HuH-7.5 (cell line): ENCODE results near the gene MPPED1.

Source experiments
- DNase-seq: peaks from one replicate; pipeline ENCODE4 v3.0.0; 2011; ENCODE audit warnings: low spot score

The MPPED1 gene

DNA sequence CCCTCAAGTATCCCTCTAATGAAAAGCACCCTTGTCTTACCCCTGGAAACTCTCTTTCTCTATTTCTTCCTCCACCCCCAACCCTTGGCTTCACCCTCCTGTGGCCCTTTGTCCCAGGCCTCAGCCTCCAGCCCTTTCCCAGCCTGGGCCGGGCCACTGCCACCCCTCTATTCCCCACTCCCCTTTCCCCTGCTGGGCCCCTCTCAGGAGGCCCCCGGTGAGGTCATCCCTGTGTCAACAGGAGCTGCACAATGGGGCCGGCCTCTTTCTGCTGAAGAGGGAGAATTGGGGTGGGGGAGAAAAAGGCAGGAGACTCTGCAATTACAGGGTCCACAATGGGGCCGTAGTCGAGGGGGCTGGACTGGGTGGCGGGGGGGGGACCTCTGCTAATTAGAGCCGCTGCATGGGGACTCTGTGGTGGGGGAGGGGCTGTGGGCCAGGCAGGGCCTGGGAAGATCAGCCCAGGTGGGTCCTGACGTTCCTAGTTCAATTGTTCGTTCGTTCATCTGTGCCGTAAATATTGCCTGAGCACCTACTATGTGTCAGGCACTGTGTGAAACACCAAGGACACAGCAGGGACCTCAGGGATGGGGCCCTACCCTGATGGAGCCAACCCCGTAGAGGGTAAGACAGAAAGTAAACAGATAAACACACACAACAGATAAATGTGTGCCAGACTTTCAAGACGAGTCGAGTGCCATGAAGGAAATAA, 18.5 kb upstream of the MPPED1 start:
- peak; percentile 64 for DNase-seq

DNA sequence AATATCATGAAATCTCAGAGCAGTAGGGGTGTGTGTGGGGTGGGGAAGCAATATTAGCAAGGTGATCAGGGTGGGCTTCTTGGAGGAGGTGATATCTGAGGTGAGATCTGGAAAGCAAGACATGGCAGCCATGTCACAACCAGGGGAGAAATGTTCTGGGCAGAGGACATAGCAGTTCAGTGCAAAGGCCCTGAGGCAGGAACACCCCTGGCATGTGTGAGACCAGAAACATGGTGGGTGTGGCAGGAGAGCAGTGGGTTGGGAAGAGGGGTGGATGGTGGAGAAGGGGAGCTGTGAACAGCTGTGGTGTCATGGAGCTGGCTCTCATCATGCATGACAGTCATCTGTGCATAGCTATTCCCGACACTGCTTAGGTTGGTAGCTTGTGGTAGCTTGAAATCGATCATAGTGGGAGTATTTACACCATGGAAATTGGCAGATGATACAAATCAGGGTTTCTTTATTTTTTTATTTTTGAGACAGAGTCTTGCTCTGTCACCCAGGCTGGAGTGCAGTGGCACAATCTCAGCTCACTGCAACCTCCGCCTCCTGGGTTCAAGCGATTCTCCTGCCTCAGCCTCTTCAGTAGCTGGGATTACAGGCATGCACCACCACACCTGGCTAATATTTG, 17.9 kb upstream of the MPPED1 start:
- DNase-seq: peak; percentile 4

DNA sequence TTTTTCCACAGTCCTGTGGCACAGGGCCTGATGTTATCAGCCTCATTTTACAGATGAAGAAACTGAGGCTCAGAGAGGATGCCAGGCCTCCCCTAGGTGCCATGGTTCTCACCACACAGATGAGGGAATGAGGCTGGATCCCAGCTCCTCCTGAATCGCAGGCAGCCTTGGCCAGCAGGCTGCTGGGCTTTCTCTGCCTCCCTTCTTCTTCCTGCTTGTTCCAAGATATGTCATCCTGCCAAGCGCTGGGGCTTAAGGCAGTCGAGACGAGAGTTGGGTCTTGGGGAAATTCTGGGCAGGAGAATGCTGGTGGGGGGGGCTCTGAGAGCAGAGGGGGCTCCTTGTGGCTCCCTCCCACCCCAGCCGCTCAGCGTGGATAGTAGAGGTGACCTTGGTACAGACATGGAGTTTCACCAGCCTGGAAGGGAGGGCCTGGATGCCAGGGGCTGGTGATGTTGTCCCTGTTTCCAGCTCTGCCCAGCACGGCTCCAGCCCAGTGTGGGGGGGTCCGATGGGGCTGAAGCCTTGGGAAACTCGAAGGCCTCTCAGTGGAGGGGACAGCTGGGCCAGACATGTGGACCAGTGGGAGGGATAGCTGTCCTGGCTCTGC, 16.6 kb upstream of the MPPED1 start:
- DNase-seq: no peak

DNA sequence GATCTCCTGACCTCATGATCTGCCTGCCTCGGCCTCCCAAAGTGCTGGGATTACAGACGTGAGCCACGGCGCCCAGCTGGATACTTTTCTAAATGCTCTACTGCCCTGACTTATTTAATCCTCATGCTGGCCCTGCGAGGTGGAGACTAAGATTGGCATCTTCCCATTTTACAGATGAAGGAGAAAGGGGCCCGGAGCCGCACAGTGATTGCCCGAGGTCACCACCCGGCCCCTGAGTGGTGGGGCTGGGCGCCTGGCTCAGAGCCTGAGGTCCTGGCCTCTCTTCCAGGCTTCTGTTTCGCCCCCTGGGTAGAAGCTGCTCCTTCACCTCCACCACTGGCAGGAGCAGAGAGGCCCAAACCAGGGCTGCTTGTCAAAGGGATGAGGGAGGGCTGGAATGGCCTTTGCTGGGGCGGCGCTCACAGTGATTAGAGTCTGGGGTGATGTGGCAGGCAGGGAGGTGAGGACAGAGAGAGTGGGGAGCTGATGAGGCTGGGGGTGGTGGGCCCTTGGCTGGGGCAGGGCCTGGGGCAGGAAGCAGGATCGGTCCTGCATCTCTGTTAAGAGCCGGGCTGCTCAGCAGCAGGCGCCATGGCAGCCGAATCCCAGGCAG, 15.4 kb upstream of the MPPED1 start:
- no peak for DNase-seq

DNA sequence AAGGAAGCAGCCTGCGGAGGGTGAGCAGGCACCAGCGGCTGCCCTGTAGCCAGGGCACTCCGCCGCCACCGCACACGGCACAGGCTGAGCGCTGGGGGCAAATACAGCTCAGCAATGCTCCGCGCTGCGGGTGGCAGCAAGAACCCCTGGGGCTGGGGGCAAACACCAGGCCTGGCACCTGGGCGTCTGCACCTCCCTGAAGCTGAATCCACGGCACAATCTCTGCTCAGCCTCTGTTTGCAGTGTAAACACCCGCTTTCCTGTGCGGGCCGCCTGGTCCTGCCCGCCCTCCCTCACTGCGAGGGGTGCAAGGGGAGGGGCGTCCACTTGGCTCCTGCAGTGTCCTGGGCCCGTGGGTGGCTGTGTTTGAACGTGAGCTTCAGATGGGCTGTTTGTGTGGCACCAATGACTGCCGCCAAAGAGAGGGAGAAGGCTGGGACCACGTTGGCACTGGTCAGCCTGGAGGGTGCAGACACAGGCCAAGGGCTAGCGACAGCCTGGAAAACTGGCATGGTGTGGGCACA, 14.8 kb upstream of the MPPED1 start:
- peak; percentile 68 for DNase-seq

DNA sequence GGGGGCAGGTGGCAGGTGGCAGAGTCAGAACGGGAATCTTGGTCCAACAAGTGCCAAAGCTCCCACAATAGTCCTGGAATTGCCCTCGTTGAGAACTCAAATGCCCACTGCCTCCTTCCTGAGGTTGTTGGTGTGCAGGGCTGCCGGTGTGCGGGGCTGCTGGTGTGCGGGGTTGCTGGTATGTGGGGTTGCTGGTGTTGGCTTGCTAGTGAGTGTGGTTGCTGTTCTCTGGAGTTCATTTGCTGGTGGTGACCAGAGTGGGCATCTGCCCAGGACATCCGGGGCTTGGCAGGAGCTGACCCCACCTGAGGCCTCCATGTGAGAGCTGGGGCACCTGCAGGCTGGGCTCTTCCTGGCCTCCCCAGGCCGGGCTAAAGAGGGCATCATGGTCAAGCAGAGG, 14.0 kb upstream of the MPPED1 start:
- DNase-seq: no peak

DNA sequence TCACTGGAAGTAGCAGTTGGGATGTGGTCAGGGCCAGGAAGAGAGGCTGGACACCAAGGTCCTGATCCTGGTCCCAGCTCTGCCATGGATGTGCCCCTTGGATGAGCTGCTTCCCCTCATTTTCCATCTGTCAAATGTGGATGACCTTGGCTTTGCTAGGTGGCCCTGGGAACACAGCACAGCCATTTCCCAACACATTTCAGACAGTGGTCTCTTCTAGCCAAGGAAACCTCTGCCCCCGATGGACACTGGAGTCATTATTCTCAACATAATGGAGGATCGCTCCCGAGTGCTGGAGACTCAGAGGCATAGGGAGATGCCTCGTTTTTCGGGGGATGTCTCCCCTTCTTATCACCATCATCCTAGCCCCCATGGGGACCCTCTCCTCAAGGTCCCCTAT, 13.6 kb upstream of the MPPED1 start:
- no peak for DNase-seq

DNA sequence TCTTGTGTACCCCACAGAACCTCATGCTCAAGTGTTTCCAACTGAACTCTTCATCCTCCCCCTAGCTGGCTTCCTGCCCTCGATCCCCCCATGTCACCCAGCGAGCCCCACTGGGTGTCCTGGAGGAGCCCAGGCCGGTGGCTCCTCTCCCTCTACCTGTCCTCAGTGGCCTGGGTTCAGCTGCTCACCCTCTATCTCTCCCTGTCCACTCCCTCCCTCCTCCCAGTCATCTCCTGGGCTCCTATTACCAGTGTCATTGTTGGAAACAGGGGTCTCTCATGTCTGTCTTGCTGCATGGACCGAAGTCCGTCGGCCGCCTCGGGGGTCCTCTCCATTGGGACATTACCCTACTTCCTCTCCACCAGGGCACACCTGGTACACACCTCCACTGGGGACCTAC, 12.9 kb upstream of the MPPED1 start:
- no peak for DNase-seq

DNA sequence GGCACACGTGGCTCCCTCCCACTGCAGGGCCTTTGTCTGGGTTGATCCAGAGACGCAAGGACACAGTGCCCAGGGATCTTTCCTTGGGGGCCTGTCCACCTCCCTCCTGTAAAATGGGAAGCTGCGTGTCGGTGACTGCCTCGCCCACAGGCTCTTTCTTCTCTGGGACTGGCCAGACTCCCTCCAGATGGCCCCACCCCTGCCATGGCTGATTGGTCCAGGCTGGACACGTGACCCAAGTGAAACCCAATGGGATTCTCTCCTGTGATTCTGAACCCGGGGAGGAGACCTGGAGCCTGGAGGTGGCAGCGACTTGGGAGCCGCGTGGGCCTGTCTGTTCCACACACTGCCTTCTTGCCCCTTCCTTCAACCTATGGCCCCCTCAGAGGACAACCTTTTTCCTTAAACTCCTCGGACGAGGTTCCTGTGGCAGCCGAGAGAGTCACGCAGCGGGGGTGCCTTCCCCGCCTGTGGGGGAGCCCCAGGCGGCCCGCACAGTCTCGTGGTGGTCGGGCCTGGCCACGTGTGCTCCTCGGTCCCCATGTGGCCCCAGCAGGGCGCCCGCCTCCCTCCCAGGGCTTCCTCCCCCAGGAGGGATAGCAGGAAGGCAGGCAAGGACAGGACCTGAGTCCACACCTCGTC, 12.4 kb upstream of the MPPED1 start:
- no peak for DNase-seq

DNA sequence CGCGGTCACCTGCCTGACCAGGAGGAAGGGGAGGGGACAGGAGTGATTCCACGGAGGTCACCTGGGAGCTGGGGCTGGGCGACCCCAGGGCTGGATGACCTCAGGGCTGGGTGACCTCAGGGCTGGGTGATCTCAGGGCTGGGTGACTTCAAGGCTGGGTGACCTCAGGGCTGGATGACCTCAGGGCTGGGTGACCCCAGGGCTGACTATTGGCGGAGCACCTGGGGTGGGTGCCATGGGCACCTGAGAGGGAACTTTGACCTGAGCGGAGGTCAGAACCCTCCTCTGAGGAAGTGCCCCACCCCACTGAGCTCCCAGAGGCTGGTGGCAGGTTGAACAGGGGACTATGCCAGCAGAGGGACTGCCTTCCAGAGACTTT, 11.8 kb upstream of the MPPED1 start:
- DNase-seq: no peak

DNA sequence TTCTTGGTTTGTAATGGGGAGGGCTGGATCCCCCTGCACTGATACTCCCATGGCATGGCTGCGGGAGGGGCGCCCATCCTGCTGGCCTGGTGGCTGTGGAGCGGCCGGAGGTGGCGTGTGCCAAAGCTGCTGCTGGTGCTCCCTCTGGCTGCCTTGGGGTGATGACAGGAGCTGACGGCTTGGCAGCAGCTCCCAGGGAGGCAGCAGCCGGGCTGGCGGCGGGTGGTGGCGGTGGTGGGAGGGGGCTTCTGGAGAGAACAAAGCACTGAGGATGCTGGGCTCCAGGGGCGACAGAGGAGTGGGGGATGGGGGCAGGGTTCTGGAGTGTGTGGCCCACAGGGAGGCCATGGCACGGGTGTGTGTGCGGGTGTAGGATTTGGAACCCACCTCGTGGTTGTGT, 11.4 kb upstream of the MPPED1 start:
- DNase-seq: no peak

DNA sequence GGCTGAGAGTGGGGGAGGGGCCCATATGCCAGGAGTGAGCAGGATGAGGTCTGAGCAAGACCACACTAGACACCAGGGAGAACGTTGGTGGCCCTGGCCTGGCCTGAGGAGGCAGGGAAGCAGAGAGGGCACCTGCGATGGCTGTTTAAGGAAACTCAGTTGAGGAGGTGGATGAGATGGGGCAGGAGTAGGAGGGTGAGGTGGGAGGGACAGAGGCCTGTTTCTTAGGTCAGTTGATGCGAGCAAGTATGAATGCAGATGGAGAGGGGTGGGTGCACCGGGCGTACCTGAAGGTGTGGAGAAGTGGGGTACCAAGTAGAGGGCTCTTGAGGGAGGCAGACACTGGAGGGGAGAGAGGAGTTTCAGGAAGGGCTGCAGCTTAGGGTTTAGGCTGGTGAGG, 10.6 kb upstream of the MPPED1 start:
- no peak for DNase-seq

DNA sequence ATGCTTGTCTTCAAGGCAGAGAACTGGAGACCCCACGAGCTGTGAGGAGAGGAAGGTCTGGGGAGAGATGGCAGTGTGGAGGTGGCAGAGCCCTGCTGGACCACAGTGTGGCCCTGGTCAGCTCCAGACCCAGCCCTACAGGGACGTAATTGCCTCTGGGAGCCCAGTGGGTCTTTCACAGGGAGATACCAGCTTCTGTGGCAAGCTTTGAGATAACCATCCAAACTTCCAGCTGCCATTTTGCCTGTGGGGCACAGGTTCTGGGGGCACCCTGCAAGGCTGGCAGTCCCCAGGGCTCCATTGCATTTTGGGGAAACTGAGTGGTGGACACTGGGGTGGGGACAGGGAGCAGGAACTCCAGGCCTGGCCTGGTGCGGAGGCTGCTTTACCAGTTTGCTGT, 10.2 kb upstream of the MPPED1 start:
- no peak for DNase-seq

DNA sequence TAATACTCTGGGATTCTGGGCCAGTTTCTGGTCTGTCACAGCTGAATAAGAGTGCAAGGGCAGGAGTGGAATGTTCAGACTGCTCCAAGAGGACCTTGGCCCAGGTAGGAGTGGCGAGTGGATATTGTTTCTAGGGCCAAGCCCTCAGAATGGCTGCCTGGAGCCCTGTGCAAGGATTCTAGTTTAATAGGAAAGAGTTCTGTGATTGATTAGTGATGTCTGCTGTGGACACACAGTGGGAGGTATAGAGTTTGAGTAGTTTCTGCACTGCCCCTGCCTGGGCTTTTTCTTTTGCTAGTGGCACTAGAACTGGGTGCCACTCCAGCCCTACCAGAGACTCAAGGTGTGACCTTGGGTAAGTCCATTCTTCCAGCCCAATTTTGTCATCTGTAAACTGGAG, 9.7 kb upstream of the MPPED1 start:
- DNase-seq: no peak

DNA sequence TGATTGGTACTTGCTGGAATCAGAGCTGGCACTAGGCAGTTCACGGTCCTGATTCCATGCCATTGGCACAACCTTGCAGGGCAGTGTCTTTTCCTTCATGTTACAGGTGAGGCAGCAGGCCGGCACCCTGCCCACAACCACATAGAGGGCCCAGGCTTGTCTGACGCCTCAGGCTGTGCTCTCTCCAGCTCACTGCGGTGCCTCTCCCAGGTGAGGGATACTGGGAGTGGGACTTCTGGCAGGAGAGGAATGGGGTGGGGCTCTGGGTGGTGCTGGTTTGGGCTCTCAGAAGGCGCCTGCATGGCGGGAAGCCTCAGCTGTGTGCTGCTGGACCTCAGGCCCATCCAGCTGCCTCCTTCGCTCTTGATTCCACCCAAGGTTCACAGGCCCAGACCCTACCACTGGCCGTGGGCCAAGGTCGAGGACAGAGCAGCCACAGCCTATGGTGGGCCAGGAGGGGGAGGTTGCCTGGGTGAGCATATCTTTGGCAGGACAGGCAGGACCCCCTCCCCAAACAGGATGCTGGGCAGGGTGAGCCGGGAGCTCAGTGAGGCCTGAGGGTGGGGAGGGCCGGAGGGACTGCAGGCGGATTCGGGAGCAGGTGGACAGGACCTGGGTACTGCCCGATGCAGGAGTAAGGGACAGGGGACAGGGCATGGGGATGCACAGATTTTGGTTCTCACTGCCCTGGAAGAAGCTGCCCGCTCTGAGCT, 7.0 kb upstream of the MPPED1 start:
- DNase-seq: no peak

DNA sequence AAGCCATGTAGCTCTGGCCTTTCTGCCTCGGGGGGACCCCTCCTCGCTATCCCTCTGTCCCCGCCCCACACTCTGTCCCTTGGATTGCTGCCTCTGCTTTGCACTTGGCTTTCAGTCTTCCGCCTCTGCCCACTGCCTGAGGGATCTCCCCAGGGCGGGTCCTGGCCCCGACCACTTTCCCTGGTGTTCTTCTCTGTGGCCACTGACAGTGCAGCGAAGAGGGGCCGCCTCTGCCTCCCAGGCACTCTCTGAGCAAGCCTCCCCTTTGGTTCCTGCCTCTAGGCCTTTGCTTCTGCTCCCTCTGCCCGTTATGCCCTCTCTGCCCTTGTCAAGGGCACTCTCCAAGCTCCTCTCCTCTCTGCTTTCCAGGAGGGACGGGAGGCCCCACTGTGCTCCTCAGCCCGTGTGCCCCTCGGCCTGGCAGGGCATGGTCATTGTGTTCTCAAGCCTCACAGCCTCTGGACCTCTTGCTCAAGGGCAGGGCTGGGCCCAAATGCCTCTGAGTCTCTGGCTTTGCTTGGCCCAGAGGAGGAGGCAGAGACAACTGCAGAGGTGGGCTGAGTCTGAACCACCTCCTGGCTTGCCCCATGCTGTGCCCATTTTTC, 5.5 kb upstream of the MPPED1 start:
- DNase-seq: no peak

DNA sequence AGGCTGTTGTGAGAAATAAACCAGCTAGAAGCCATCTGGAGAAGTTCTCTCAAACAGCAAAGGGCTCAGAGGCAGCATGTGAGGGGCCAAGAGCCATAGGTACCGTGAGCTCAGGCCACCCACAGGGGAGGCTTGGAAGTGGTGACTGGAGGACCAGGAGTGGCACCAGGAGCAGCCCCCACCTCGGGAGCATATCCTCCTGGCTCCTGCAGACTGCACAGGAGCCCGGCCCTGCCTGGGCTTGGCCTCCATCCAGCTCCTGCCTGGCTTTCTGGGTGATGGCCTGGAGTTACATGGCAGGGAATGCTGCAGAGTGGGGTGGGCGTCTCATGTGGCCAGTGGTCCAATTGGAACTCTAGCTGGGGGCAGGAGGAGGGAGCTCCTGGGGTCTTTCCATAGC, 4.2 kb upstream of the MPPED1 start:
- DNase-seq: no peak

DNA sequence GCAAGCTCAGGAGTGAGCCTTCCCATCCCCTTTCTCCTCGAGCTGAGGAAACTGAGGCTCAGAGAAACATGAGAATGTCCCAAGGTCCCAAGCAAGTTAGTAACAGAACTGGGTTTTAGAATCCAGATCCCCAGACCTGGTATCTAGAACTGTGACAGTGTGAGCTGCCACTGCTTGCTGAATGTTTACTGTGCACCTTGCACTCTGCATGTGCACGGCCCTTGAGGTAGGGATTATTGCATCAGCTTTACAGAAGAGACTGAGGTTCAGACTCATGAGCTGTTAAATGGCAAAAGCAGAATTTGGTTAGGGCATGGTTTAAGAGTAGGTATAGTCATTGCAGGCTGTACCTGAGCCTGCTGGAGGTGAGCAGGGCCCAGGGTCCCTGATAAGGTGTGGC, 3.8 kb upstream of the MPPED1 start:
- no peak for DNase-seq

DNA sequence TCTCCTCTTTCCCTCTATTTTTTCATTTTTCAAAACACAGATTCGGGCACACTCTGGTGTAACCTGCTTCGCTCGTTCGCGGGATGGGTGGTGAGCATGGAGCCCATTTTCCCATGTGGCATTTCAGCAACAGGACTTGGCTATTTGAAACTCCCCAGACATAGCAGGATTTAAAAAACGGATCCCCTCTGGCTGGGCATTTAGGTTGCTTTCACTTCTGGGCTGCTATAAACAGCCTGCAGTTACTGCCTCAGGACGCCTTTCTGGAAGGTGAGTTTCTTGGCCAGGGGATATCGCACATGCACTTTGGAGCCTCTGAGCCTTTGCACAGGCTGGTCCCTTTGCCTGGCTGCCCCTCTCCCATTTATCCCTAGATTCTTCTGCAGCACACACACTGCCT, 2.8 kb upstream of the MPPED1 start:
- no peak for DNase-seq

DNA sequence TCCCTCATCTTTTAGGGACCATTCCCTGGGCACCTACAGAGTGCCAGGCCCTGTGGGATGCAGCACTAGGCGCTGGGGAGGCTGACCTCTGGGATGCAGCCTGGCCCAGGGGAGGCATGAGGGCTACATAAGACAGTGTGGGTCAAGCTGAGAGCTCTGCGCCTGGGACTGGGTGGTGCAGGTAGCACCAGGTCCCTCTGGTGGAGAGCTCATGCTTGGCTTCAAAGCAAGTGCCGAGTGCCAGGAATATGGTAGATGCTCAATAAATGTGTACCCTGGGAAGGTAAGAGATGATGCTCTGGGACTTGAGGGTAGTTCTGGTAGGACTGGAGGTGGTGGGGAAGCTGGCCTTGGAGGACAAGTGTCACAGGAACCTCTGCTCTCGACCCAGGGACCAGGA, 2.0 kb upstream of the MPPED1 start:
- no peak for DNase-seq

DNA sequence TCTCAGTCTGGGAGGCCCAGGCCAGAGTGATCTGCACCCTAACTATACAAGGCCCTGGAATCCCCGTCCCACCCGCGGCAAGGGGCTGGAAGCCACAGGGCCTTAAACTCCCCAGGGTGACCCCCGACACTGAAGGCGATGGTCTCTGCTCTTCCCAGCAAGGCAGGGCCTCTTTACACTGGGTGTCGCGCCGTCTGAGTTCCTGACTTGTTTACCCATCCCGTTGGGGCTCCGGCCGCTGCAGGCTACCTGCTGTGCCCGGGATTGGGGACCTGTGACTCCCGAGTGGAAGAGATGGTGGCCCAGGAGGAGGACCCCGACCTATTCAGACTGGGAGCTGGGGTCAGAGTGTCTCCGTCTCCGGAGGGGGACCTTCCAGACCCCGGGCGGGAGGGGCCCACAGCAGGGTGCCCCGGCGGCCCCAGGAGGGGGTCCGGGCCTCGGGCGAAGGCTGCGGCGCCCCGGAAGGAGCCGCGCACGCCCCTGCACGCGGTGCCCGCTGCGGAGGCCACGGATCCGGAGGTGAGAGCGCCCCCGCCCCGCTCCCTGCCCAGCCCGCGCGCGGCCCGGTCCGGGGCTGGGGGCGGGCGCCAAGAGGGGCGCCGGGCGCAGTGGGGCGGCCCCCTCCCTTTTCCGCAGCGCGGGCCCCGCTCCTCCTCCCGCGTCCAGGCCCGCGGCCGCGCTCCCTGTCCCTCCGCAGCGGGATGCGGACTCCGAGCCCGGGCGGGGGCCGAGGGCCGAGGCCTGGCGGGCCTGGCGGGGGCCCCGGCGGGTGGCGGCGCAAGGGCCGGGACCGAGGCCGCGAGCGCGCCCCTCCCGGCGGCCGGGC, 560 bp upstream of the MPPED1 start:
- DNase-seq: no peak
